PC-9 (cell line): ENCODE results near the gene DGKD. TPM values are rescaled to one million over a fixed set of nuclear protein-coding genes. Genes with fewer than 3 reads are reported as not detected.

Experiments used
- BruUV-seq: library from RNA; stranded (reverse); fragments of 400-500 nt; replicated peaks from 2 replicates; lab custom pipeline; 2021; lab: Mats Ljungman, UMichigan
- CTCF ChIA-PET: fragments of 300-600 bp; sonication (Branson Sonifier 250); formaldehyde crosslinking; loops from one replicate; lab custom pipeline; 2022; ENCODE audit warnings: antibody characterized with exemption; lab: Charles Lee
- POLR2A ChIA-PET: fragments of 300-600 bp; sonication (Branson Sonifier 250); formaldehyde crosslinking; loops from one replicate; lab custom pipeline; 2022; ENCODE audit warnings: antibody characterized with exemption; ENCODE audit not compliant: unreplicated experiment; lab: Charles Lee
- DNase-seq, 2 experiments: peaks; one replicate each; pipeline versions ENCODE4 v3.0.0 to v3.0.0-alpha.2; 2015 to 2022; ENCODE audit warnings: mixed read lengths in 1 of 2
- H2AFZ ChIP-seq: fragments of 200-600 bp; sonication (generic); 2 replicates; pipeline ENCODE4 v1.8.1; 2017; ENCODE audit warnings: antibody characterized with exemption
- H3F3A ChIP-seq: fragments of 200-600 bp; sonication (generic); 2 replicates; pipeline ENCODE4 v1.8.1; 2017; ENCODE audit warnings: antibody characterized with exemption, mild to moderate bottlenecking, low read depth; ENCODE audit not compliant: insufficient read depth
- H3K27ac ChIP-seq: fragments of 200-600 bp; sonication (generic); 2 replicates; pipeline ENCODE4 v1.6.1; 2016; ENCODE audit warnings: mixed run types
- H3K27me3 ChIP-seq: fragments of 200-600 bp; sonication (generic); 2 replicates; pipeline ENCODE4 v1.6.1; 2016; ENCODE audit warnings: low read depth, mixed run types; ENCODE audit not compliant: insufficient read depth
- H3K36me3 ChIP-seq: fragments of 200-600 bp; sonication (generic); 2 replicates; pipeline ENCODE4 v1.6.1; 2016; ENCODE audit warnings: low read depth, mixed run types
- H3K4me1 ChIP-seq: fragments of 200-600 bp; sonication (generic); replicated peaks from 2 replicates; pipeline ENCODE4 v1.6.1; 2016; ENCODE audit warnings: mixed run types; ENCODE audit not compliant: insufficient read depth
- H3K4me2 ChIP-seq: fragments of 200-600 bp; sonication (generic); 2 replicates; pipeline ENCODE4 v1.6.1; 2017; ENCODE audit warnings: mixed run types
- H3K4me3 ChIP-seq: fragments of 200-600 bp; sonication (generic); 2 replicates; pipeline ENCODE4 v1.6.1; 2016; ENCODE audit warnings: mixed run types
- H3K79me2 ChIP-seq: fragments of 200-600 bp; sonication (generic); 2 replicates; pipeline ENCODE4 v1.6.1; 2017; ENCODE audit warnings: low read depth, mixed run types
- H3K9me2 ChIP-seq: fragments of 200-600 bp; sonication (generic); 2 replicates; pipeline ENCODE4 v1.8.1; 2017; ENCODE audit warnings: mild to moderate bottlenecking; ENCODE audit not compliant: insufficient read depth
- H3K9me3 ChIP-seq: fragments of 200-600 bp; sonication (generic); 2 replicates; pipeline ENCODE4 v1.8.1; 2016; ENCODE audit warnings: low read depth; ENCODE audit not compliant: insufficient read depth
- H4K20me1 ChIP-seq: fragments of 200-600 bp; sonication (generic); 2 replicates; pipeline ENCODE4 v1.8.1; 2017; ENCODE audit not compliant: insufficient read depth
- EZH2 ChIP-seq: fragments of 200-600 bp; sonication (generic); IDR thresholded peaks from 2 replicates; pipeline ENCODE4 v1.8.0; 2017; ENCODE audit warnings: antibody characterized with exemption, low read depth
- intact Hi-C: fragments of 100-400 bp; cut with micrococcal nuclease; formaldehyde crosslinking; loops from one replicate; pipeline ENCODE4 v1.10.0; 2022; ENCODE audit not compliant: unreplicated experiment
- total RNA-seq: library from RNA; stranded (reverse); gene quantifications from 2 replicates; pipeline ENCODE4 v1.2.3, GENCODE V29; 2021
- TF ChIP-seq, protein P1 (sequence below): fragments of 200-600 bp; sonication (generic); conservative IDR thresholded peaks from 2 replicates; pipeline ENCODE4 v1.6.1; 2017; ENCODE audit warnings: mixed run types, antibody characterized with exemption, mild to moderate bottlenecking, moderate library complexity

Gene DGKD
- total RNA-seq, 1 experiment from 2014 or later = 59.5 TPM

DNA sequence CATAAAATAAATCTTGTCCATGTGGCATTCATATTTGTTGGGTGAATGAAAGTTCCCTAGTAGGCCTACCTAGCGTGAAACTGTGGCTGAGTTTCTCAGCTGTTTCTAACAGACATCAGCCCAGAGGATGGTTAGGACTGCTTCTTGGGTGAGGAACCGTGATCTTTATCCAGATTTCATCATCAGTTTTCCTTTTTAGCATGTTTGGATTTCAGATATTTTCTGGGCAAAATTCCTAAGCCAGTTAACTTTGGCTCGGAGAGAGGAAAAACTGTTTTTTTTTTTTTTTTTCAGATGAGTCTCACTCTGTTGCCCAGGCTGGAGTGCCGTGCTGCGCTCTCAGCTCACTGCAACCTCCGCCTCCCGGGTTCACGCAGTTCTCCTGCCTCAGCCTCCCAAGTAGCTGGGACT, 53.5 kb downstream of the DGKD start:
- no peak for DNase-seq
- intact Hi-C loops = no loop called here
- Histone ChIP-seq H3K79me2 (peaks cover 33% of the 10 kb centered on the region), H3K27me3 (no peaks in the 10 kb centered on the region), H3K4me2 (no peak overlapping the region), H3K4me1 (peaks cover 4% of the 10 kb centered on the region), H4K20me1 (no peaks in the 10 kb centered on the region), H3K27ac (no peak overlapping the region), H3K9me2 (no peaks in the 10 kb centered on the region), H3F3A (peaks cover 11% of the 10 kb centered on the region), H3K36me3 (peaks cover 30% of the 10 kb centered on the region), H3K4me3 (no peak overlapping the region), H3K9me3 (peaks cover 23% of the 10 kb centered on the region), H2AFZ (no peak overlapping the region)
- ChIA-PET CTCF (interaction anchor here (1.1 kb wide), 1 partner anchor 35 kb away, joined by 3 read pairs; no protein-coding TSS in a partner anchor), POLR2A (no interaction called here)
- BruUV-seq = no TSS peak
- TF ChIP-seq EZH2 = no peak
- TF ChIP-seq, protein P1, sequence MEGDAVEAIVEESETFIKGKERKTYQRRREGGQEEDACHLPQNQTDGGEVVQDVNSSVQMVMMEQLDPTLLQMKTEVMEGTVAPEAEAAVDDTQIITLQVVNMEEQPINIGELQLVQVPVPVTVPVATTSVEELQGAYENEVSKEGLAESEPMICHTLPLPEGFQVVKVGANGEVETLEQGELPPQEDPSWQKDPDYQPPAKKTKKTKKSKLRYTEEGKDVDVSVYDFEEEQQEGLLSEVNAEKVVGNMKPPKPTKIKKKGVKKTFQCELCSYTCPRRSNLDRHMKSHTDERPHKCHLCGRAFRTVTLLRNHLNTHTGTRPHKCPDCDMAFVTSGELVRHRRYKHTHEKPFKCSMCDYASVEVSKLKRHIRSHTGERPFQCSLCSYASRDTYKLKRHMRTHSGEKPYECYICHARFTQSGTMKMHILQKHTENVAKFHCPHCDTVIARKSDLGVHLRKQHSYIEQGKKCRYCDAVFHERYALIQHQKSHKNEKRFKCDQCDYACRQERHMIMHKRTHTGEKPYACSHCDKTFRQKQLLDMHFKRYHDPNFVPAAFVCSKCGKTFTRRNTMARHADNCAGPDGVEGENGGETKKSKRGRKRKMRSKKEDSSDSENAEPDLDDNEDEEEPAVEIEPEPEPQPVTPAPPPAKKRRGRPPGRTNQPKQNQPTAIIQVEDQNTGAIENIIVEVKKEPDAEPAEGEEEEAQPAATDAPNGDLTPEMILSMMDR = no peak

- Histone ChIP-seq H3K27ac (no peak overlapping the region), H3F3A (peaks cover 20% of the 10 kb centered on the region), H4K20me1 (no peaks in the 10 kb centered on the region), H3K79me2 (peaks cover 35% of the 10 kb centered on the region), H3K4me3 (no peak overlapping the region), H3K27me3 (no peaks in the 10 kb centered on the region), H2AFZ (no peak overlapping the region), H3K9me3 (peaks cover 23% of the 10 kb centered on the region), H3K4me1 (peaks cover 13% of the 10 kb centered on the region), H3K4me2 (no peak overlapping the region), H3K36me3 (peaks cover 30% of the 10 kb centered on the region), H3K9me2 (no peaks in the 10 kb centered on the region)
- TF ChIP-seq EZH2 = no peak
- TF ChIP-seq, protein P1 = no peak
- no peak for DNase-seq
- no TSS peak for BruUV-seq
- ChIA-PET CTCF (no interaction called here), POLR2A (no interaction called here)
- intact Hi-C loops = no loop called here
Observed at GRCh38 chr2:233408366-233409285, 54.3 kb downstream of the DGKD start.

DNA sequence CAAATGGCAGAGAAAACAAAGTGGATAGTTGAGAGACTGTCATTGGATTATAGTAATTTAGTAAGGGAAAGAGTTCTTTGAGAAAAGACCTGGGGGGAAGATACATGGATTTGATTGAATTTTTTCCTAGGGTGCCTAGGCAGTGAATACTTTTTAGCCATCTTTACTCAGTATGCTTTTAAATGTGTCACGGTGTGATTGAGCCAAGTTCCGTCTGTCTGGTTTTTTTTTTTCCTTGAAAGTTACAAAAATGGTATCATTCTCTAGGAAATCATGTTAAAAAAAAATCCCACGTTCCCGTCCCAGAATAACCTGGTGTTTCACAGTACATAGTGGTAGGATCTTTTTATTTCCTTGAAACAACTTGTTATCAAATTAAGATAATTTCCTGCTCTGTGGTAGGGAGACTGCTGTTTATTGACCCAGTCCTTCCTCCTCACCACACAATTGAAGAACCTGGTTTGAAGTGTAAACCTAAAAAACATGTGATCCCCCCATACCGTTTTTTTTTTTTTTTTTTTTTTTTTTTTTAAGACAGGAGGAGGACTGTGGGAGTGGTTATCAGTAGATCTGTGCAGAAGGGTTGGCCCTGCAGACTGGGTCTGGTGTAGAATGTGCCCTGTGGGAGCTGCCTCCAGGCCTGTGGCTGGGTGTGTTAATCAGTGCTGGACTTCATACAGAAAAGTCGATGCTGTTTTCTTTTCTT, 55.1 kb downstream of the DGKD start:
- POLR2A ChIA-PET = no interaction called here
- H3K79me2 ChIP-seq = peaks cover 42% of the 10 kb centered on the region

More for the DNA sequence above, 55.1 kb downstream of the DGKD start:
- no peak overlapping the region for H3K27ac ChIP-seq
- no peaks in the 10 kb centered on the region for H4K20me1 ChIP-seq
- H3K9me2 ChIP-seq = no peaks in the 10 kb centered on the region
- H3K4me2 ChIP-seq = no peak overlapping the region
- peaks cover 21% of the 10 kb centered on the region for H3K4me1 ChIP-seq
- DNase-seq = no peak
- H3K36me3 ChIP-seq = peaks cover 29% of the 10 kb centered on the region
- H3K27me3 ChIP-seq = no peaks in the 10 kb centered on the region
- no TSS peak for BruUV-seq
- no peak overlapping the region for H2AFZ ChIP-seq
- CTCF ChIA-PET = no interaction called here
- peaks cover 28% of the 10 kb centered on the region for H3F3A ChIP-seq
- intact Hi-C loops = no loop called here
- H3K9me3 ChIP-seq = peaks cover 23% of the 10 kb centered on the region
- TF ChIP-seq, protein P1 = no peak
- TF ChIP-seq EZH2 = no peak
- no peak overlapping the region for H3K4me3 ChIP-seq
